Liver (tissue), 3 donors: ENCODE measurements around the gene PCSK6.

Experiments used
- EGR1 ChIP-seq, 2 donors: IDR thresholded peaks; 2 replicates each; pipeline ENCODE4 v1.6.1; 2016 to 2018; ENCODE audit warnings: antibody characterized with exemption in 2 of 2, low read depth in 2 of 2
- GABPA ChIP-seq, 2 donors: IDR thresholded peaks in 1 of 2; conservative IDR thresholded peaks in 1 of 2; 2 replicates each; pipeline ENCODE4 v1.6.1; 2016; ENCODE audit warnings: antibody characterized with exemption in 2 of 2, mild to moderate bottlenecking in 1 of 2, moderate library complexity in 1 of 2
- RAD21 ChIP-seq, 2 donors: IDR thresholded peaks; 2 replicates each; pipeline ENCODE4 v1.6.1; 2016; ENCODE audit warnings: antibody characterized with exemption in 2 of 2, mild to moderate bottlenecking in 2 of 2
- SP1 ChIP-seq: IDR thresholded peaks from 2 replicates; pipeline ENCODE4 v1.6.1; 2018; ENCODE audit warnings: antibody characterized with exemption, mild to moderate bottlenecking
- TAF1 ChIP-seq: conservative IDR thresholded peaks from 2 replicates; pipeline ENCODE4 v1.6.1; 2016; ENCODE audit warnings: antibody characterized with exemption, mild to moderate bottlenecking
- TF ChIP-seq, protein P1 (sequence below): fragments of 150-350 bp; IDR thresholded peaks from 2 replicates; pipeline ENCODE4 v1.5.1; 2017; ENCODE audit warnings: improper control_type of control experiment, low read depth, low read length; ENCODE audit not compliant: missing input control
- TF ChIP-seq, protein P2 (sequence below): IDR thresholded peaks from 2 replicates; pipeline ENCODE4 v1.6.1; 2016; ENCODE audit warnings: antibody characterized with exemption
- donor health status: healthy.
- donor health status: healthy.

DNA sequence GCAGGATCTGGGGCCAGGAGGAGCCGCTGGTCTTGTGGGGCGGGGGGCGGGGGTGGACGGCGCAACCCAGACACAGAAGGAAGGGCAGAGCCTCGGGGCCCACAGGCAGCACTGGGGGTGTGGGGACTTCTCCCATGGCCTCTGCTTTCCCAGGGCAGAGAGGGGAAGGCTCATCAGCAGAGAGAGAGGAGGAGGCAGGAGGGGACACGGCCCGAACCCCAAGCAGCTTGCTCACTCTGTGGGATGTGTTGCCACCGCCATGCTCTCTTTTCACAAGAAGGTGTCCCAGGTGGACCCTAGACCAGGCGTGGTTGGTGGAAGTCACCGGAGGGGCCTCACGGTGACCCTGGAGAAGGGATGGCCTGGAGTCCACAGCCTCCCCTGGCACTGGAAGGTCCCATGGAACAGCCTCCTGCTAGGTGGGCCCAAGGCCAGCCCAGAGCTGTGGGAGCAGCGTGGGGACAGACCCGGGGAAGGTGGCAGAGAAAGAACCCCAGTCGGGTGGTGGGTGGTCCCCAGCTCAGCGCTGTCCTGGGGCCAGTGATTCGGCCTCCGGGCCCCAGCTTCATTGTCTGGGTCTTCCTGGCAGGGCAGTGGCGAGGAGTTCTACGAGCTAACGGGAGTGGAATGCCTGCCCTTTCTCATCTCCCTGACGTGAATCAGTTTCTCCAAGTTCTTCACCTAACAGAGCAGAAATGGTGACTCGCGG lies 46.8 kb upstream of the PCSK6 start:
- TF ChIP-seq TAF1 (no peak), EGR1 (IDR thresholded peaks at IDR 0.05; ENCODE audit: low read depth in 2 of 2) (no peak), RAD21 (IDR thresholded peaks at IDR 0.05) (no peak), GABPA (IDR thresholded peaks at IDR 0.05 in 1 of 2, conservative IDR thresholded peaks at IDR 0.05 in 1 of 2) (no peak), SP1 (no peak)
- TF ChIP-seq, protein P1, sequence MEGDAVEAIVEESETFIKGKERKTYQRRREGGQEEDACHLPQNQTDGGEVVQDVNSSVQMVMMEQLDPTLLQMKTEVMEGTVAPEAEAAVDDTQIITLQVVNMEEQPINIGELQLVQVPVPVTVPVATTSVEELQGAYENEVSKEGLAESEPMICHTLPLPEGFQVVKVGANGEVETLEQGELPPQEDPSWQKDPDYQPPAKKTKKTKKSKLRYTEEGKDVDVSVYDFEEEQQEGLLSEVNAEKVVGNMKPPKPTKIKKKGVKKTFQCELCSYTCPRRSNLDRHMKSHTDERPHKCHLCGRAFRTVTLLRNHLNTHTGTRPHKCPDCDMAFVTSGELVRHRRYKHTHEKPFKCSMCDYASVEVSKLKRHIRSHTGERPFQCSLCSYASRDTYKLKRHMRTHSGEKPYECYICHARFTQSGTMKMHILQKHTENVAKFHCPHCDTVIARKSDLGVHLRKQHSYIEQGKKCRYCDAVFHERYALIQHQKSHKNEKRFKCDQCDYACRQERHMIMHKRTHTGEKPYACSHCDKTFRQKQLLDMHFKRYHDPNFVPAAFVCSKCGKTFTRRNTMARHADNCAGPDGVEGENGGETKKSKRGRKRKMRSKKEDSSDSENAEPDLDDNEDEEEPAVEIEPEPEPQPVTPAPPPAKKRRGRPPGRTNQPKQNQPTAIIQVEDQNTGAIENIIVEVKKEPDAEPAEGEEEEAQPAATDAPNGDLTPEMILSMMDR, result no peak
- TF ChIP-seq, protein P2, sequence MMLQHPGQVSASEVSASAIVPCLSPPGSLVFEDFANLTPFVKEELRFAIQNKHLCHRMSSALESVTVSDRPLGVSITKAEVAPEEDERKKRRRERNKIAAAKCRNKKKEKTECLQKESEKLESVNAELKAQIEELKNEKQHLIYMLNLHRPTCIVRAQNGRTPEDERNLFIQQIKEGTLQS, result no peak
